ENCODE results near the gene TMEM120B. TPM values are rescaled to one million over a fixed set of nuclear protein-coding genes. Genes with fewer than 3 reads are reported as not detected.
"Not testable (repeated sequence)": the region's sequence is repeated elsewhere in the genome, so short reads cannot be mapped to it uniquely, and the experiment has no call there.

The TMEM120B gene
- polyA plus RNA-seq, 1 donor from 2014 or later = 9.8 TPM

- H3K4me2 ChIP-seq (ENCODE audit: low read length) = no peak overlapping the region
- no peaks in the 10 kb centered on the region for H3K36me3 ChIP-seq (ENCODE audit: insufficient read depth, low read length)
- H3K27me3 ChIP-seq (ENCODE audit: insufficient read depth, low read depth, low read length) = no peaks in the 10 kb centered on the region
- no peaks in the 10 kb centered on the region for H3K9me2 ChIP-seq (ENCODE audit: insufficient read depth, low read length)
- no peaks in the 10 kb centered on the region for H3F3A ChIP-seq (ENCODE audit: insufficient read depth, low read length, poor library complexity, severe bottlenecking)
- H3K9me3 ChIP-seq (ENCODE audit: low read length) = no peaks in the 10 kb centered on the region
- no peak overlapping the region for H3K9ac ChIP-seq (ENCODE audit: low read length)
- no peaks in the 10 kb centered on the region for H4K20me1 ChIP-seq (ENCODE audit: insufficient read depth)
- TF ChIP-seq REST (IDR thresholded peaks at IDR 0.05; ENCODE audit: borderline replicate concordance) (no peak), POLR2AphosphoS5 (IDR thresholded peaks at IDR 0.05) (no peak), RAD21 (conservative IDR thresholded peaks at IDR 0.05) (no peak), EZH2 (IDR thresholded peaks at IDR 0.05; ENCODE audit: borderline replicate concordance, insufficient read depth, low read length, poor library complexity, severe bottlenecking) (no peak), SMC3 (conservative IDR thresholded peaks at IDR 0.05; ENCODE audit: poor library complexity) (no peak), TAF1 (IDR thresholded peaks at IDR 0.05; ENCODE audit: low read depth) (no peak), MXI1 (conservative IDR thresholded peaks at IDR 0.05; ENCODE audit: poor library complexity, severe bottlenecking) (no peak)
- H3K4me3 ChIP-seq (ENCODE audit: low read length) = no peak overlapping the region
- no peak overlapping the region for H2AFZ ChIP-seq (ENCODE audit: low read depth, low read length)
- no peak overlapping the region for H3K27ac ChIP-seq (ENCODE audit: low read length)
- H3K79me2 ChIP-seq (replicated peaks; ENCODE audit: insufficient read depth, low read length) = no peaks in the 10 kb centered on the region
These were observed 34.2 kb upstream of the TMEM120B start for GRCh38 chr12:121678305-121678704.

- H3K9ac ChIP-seq (ENCODE audit: low read length) = no peak overlapping the region
- H2AFZ ChIP-seq (ENCODE audit: low read depth, low read length) = no peak overlapping the region
- H3K4me2 ChIP-seq (ENCODE audit: low read length) = no peak overlapping the region
- no peaks in the 10 kb centered on the region for H3F3A ChIP-seq (ENCODE audit: insufficient read depth, low read length, poor library complexity, severe bottlenecking)
- no peaks in the 10 kb centered on the region for H3K9me2 ChIP-seq (ENCODE audit: insufficient read depth, low read length)
- H3K9me3 ChIP-seq (ENCODE audit: low read length) = no peaks in the 10 kb centered on the region
- no peaks in the 10 kb centered on the region for H3K27me3 ChIP-seq (ENCODE audit: insufficient read depth, low read depth, low read length)
- H4K20me1 ChIP-seq (ENCODE audit: insufficient read depth) = no peaks in the 10 kb centered on the region
- H3K27ac ChIP-seq (ENCODE audit: low read length) = no peak overlapping the region
- no peaks in the 10 kb centered on the region for H3K79me2 ChIP-seq (replicated peaks; ENCODE audit: insufficient read depth, low read length)
- TF ChIP-seq REST (IDR thresholded peaks at IDR 0.05; ENCODE audit: borderline replicate concordance) = no peak
- TF ChIP-seq CTCF (IDR thresholded peaks at IDR 0.05; ENCODE audit: poor library complexity, severe bottlenecking) = no peak
- TF ChIP-seq TAF1 (IDR thresholded peaks at IDR 0.05; ENCODE audit: low read depth) = no peak
- no peak for TF ChIP-seq EP300 (conservative IDR thresholded peaks at IDR 0.05; ENCODE audit: poor library complexity, severe bottlenecking)
- TF ChIP-seq EZH2 (IDR thresholded peaks at IDR 0.05; ENCODE audit: borderline replicate concordance, insufficient read depth, low read length, poor library complexity, severe bottlenecking) = no peak
- no peak for TF ChIP-seq POLR2AphosphoS5 (IDR thresholded peaks at IDR 0.05)
- no peak for TF ChIP-seq SMC3 (conservative IDR thresholded peaks at IDR 0.05; ENCODE audit: poor library complexity)
- TF ChIP-seq RAD21 (conservative IDR thresholded peaks at IDR 0.05) = no peak
- TF ChIP-seq MXI1 (conservative IDR thresholded peaks at IDR 0.05; ENCODE audit: poor library complexity, severe bottlenecking) = no peak
- H3K36me3 ChIP-seq (ENCODE audit: insufficient read depth, low read length) = no peaks in the 10 kb centered on the region
- H3K4me3 ChIP-seq (ENCODE audit: low read length) = no peak overlapping the region
These were observed 33.7 kb upstream of the TMEM120B start for GRCh38 chr12:121678716-121679300.

- H3K79me2 ChIP-seq (replicated peaks; ENCODE audit: insufficient read depth, low read length); H3K9me2 ChIP-seq (ENCODE audit: insufficient read depth, low read length); H3K9me3 ChIP-seq (ENCODE audit: low read length); H3K27ac ChIP-seq (ENCODE audit: low read length); H3K36me3 ChIP-seq (ENCODE audit: insufficient read depth, low read length); H3F3A ChIP-seq (ENCODE audit: insufficient read depth, low read length, poor library complexity, severe bottlenecking); H3K9ac ChIP-seq (ENCODE audit: low read length); H3K4me3 ChIP-seq (ENCODE audit: low read length); H2AFZ ChIP-seq (ENCODE audit: low read depth, low read length); H4K20me1 ChIP-seq (ENCODE audit: insufficient read depth); H3K27me3 ChIP-seq (ENCODE audit: insufficient read depth, low read depth, low read length); H3K4me2 ChIP-seq (ENCODE audit: low read length): not testable (repeated sequence)
These were observed 32.8 kb upstream of the TMEM120B start for GRCh38 chr12:121679661-121680197.
